GM12874 (cell line): ENCODE results near the gene STUB1.

Experiments used
- TF ChIP-seq, protein P1 (sequence below): IDR thresholded peaks from 2 replicates; pipeline ENCODE4 v1.5.1; 2011; ENCODE audit warnings: low read depth, mild to moderate bottlenecking, control low read depth, low read length, moderate library complexity; ENCODE audit not compliant: insufficient read depth

STUB1 gene

DNA sequence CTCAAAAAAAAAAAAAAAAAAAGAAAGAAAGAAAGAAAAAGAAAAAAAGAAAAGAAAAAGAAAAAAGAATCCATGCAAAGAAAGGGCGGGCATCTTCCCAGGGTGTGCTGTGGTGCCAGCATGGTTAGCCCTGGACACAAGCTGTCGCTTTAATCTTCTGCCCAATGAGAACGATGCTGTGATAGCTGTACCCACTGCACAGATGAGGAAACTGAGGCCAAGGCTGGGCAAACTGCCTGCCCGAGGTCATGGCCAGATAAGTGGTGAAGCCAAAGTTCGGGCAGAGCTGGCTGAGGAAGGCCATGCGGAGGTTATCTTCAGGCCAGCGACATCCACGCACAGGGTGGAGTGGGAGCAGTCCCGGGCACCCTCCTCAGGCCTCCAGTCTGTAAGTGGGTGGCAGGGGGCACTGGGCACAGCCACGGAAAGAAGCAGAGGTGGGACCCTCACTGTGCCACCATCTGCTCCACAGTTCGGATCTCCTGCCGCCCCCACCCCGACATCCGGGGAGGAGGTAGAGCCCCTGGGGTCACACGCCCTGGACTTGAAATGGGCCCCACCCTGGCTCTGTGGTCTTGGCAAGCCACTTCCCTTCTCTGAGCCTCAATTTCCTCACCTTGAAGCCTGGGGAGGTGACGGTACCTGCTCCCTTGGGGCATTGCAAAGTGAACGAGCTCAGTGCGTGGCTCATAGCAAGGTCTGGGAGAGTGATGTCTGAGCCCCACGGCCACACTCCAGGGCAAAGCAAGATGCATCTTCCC is 18.9 kb downstream of the STUB1 start:
- TF ChIP-seq, protein P1, sequence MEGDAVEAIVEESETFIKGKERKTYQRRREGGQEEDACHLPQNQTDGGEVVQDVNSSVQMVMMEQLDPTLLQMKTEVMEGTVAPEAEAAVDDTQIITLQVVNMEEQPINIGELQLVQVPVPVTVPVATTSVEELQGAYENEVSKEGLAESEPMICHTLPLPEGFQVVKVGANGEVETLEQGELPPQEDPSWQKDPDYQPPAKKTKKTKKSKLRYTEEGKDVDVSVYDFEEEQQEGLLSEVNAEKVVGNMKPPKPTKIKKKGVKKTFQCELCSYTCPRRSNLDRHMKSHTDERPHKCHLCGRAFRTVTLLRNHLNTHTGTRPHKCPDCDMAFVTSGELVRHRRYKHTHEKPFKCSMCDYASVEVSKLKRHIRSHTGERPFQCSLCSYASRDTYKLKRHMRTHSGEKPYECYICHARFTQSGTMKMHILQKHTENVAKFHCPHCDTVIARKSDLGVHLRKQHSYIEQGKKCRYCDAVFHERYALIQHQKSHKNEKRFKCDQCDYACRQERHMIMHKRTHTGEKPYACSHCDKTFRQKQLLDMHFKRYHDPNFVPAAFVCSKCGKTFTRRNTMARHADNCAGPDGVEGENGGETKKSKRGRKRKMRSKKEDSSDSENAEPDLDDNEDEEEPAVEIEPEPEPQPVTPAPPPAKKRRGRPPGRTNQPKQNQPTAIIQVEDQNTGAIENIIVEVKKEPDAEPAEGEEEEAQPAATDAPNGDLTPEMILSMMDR, result no peak

- TF ChIP-seq, protein P1, result no peak
Observed at GRCh38 chr16:700684-701584, 20.7 kb downstream of the STUB1 start.

GRCh38 chr16:702341-702740 is 22.1 kb downstream of the STUB1 start:
- TF ChIP-seq, protein P1, result no peak

- TF ChIP-seq, protein P1, result no peak
Observed at GRCh38 chr16:703406-703805, 23.2 kb downstream of the STUB1 start.

GRCh38 chr16:704047-704446 is 23.8 kb downstream of the STUB1 start:
- TF ChIP-seq, protein P1, result no peak

GRCh38 chr16:704552-705380 is 24.6 kb downstream of the STUB1 start:
- TF ChIP-seq, protein P1, result no peak
